Umbilical cord (tissue), 2 donors: ENCODE measurements around the gene DENND4C. TPM values are rescaled to one million over a fixed set of nuclear protein-coding genes. Genes with fewer than 3 reads are reported as not detected.
"Not testable (repeated sequence)": the region's sequence is repeated elsewhere in the genome, so short reads cannot be mapped to it uniquely, and the experiment has no call there.

ENCODE experiments used
- DNase-seq: peaks from one replicate; pipeline ENCODE4 v3.0.0-alpha.2; 2015; ENCODE audit warnings: low spot score
- total RNA-seq: library from RNA; depleted of rRNA; stranded (reverse); fragments of >200 nt; gene quantifications from one replicate; pipeline ENCODE4 v1.2.3, GENCODE V29; 2014; ENCODE audit warnings: low replicate concordance; ENCODE audit not compliant: insufficient read depth

DENND4C gene
- total RNA-seq, 1 donor from 2014 or later, result 121 TPM

- DNase-seq, result not testable (repeated sequence)
These were observed 36.4 kb downstream of the DENND4C start for GRCh38 chr9:19266778-19267384.

GRCh38 chr9:19269582-19269981 lies 39.1 kb downstream of the DENND4C start:
- no peak for DNase-seq

- DNase-seq, result no peak
These were observed 40.0 kb downstream of the DENND4C start for GRCh38 chr9:19270421-19270949.

- no peak for DNase-seq
These were observed 40.6 kb downstream of the DENND4C start for GRCh38 chr9:19271081-19271480.

- no peak for DNase-seq
These were observed 51.3 kb downstream of the DENND4C start for GRCh38 chr9:19281801-19282200.

GRCh38 chr9:19283072-19283710 lies 52.7 kb downstream of the DENND4C start:
- no peak for DNase-seq

GRCh38 chr9:19284729-19285128 lies 54.2 kb downstream of the DENND4C start:
- no peak for DNase-seq

GRCh38 chr9:19286634-19287188 lies 56.2 kb downstream of the DENND4C start:
- DNase-seq, result peak; percentile 6

- DNase-seq, result no peak
These were observed 57.6 kb downstream of the DENND4C start for GRCh38 chr9:19288081-19288480.

- no peak for DNase-seq
These were observed 59.6 kb downstream of the DENND4C start for GRCh38 chr9:19290103-19290502.

GRCh38 chr9:19294219-19294618 lies 63.7 kb downstream of the DENND4C start:
- no peak for DNase-seq

GRCh38 chr9:19298436-19299000 lies 68.0 kb downstream of the DENND4C start:
- no peak for DNase-seq

- no peak for DNase-seq
These were observed 72.7 kb downstream of the DENND4C start for GRCh38 chr9:19303216-19303615.

GRCh38 chr9:19306568-19306967 lies 76.1 kb downstream of the DENND4C start:
- no peak for DNase-seq

- DNase-seq, result no peak
These were observed 79.8 kb downstream of the DENND4C start for GRCh38 chr9:19310246-19310645.

GRCh38 chr9:19313573-19313972 lies 83.1 kb downstream of the DENND4C start:
- DNase-seq, result no peak

GRCh38 chr9:19320495-19320894 lies 90.0 kb downstream of the DENND4C start:
- no peak for DNase-seq

GRCh38 chr9:19331877-19332276 lies 101.4 kb downstream of the DENND4C start:
- no peak for DNase-seq

GRCh38 chr9:19336166-19336565 lies 105.7 kb downstream of the DENND4C start:
- no peak for DNase-seq

- DNase-seq, result no peak
These were observed 112.5 kb downstream of the DENND4C start for GRCh38 chr9:19342947-19343346.

- DNase-seq, result no peak
These were observed 128.2 kb downstream of the DENND4C start for GRCh38 chr9:19358701-19359100.

GRCh38 chr9:19369107-19369506 lies 138.6 kb downstream of the DENND4C start:
- peak; percentile 37 for DNase-seq

GRCh38 chr9:19371942-19372341 lies 141.4 kb downstream of the DENND4C start:
- DNase-seq, result no peak
